Prostate gland (tissue), 2 donors: ENCODE data around the gene GPR137.

Experiments
- POLR2A ChIP-seq: fragments of 450-650 bp; IDR thresholded peaks from one replicate; pipeline ENCODE4 v1.6.1; 2016; ENCODE audit warnings: antibody characterized with exemption, mild to moderate bottlenecking
- TF ChIP-seq, protein P1 (sequence below), 4 experiments: fragments of 200-600 bp in 2 of 4; fragments of 450-650 bp in 2 of 4; sonication (generic) in 2 of 4; IDR thresholded peaks; 1 replicate in 3 of 4; 2 replicates in 1 of 4; pipeline ENCODE4 v1.5.1; 2016 to 2019; ENCODE audit warnings: antibody characterized with exemption in 4 of 4, mild to moderate bottlenecking in 2 of 4, moderate library complexity in 2 of 4

DNA sequence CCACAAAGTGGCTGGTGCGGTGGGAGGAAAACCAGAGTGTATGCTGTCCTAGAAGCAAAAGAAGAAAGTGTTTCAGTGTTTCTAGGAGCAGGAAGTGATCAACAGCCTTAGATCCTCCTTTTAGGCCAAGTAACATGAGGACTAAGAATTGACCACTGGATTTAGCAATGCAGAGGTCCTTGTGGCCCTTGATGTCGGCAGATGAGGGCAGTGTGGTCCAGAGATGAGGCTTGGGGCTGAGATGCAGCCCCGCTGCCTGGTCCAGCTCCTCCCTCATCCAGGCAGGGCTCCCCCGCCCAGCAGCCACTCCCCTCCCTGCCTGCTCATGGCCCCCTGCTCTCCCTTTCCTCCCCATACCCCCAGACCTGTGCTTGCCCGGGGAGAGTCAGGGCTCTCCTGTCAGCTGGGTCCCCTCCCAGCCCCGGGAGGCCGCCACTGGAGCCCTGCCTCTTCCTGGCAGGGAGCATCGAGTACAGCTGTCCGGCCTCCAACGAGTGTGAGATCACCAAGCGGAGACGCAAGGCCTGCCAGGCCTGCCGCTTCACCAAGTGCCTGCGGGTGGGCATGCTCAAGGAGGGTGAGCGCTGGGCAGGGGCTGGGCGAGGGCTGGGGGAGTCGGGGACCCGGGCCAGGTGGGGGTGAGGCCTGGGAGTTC lies 28.0 kb downstream of the GPR137 start:
- TF ChIP-seq, protein P1, sequence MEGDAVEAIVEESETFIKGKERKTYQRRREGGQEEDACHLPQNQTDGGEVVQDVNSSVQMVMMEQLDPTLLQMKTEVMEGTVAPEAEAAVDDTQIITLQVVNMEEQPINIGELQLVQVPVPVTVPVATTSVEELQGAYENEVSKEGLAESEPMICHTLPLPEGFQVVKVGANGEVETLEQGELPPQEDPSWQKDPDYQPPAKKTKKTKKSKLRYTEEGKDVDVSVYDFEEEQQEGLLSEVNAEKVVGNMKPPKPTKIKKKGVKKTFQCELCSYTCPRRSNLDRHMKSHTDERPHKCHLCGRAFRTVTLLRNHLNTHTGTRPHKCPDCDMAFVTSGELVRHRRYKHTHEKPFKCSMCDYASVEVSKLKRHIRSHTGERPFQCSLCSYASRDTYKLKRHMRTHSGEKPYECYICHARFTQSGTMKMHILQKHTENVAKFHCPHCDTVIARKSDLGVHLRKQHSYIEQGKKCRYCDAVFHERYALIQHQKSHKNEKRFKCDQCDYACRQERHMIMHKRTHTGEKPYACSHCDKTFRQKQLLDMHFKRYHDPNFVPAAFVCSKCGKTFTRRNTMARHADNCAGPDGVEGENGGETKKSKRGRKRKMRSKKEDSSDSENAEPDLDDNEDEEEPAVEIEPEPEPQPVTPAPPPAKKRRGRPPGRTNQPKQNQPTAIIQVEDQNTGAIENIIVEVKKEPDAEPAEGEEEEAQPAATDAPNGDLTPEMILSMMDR (IDR thresholded peaks at IDR 0.05), result no peak
- no peak for TF ChIP-seq POLR2A
